WTC11 (cell line): ENCODE results near the gene SLC35E3. TPM values are rescaled to one million over a fixed set of nuclear protein-coding genes. Genes with fewer than 3 reads are reported as not detected.
A peak's percentile ranks its signal among the peaks of the same experiment; 100 is the strongest.

Experiments used
- ATAC-seq: fragments of 200-7000 bp; cut with Tn5 transposase; 2 replicates; pipeline ENCODE4 v1.10.0; 2021; ENCODE audit warnings: mild to moderate bottlenecking, moderate library complexity
- CTCF ChIA-PET: fragments of 300-600 bp; sonication (Branson Sonifier 250); formaldehyde crosslinking; loops from one replicate; lab custom pipeline; 2021; ENCODE audit warnings: antibody characterized with exemption; lab: Charles Lee
- POLR2A ChIA-PET: fragments of 350-600 bp; sonication (Branson Sonifier 250); formaldehyde crosslinking; loops from one replicate; lab custom pipeline; 2021; ENCODE audit warnings: antibody characterized with exemption; lab: Charles Lee
- DNase-seq: peaks from one replicate; pipeline ENCODE4 v3.0.0; 2021; ENCODE audit warnings: low spot score
- H3K27ac Mint-ChIP-seq: 2 replicates; pipeline ENCODE4 v1.8.0; 2021; ENCODE audit warnings: mixed read lengths
- H3K27me3 Mint-ChIP-seq: 2 replicates; pipeline ENCODE4 v1.8.0; 2021; ENCODE audit warnings: low read depth, mild to moderate bottlenecking, moderate library complexity, mixed read lengths
- H3K36me3 Mint-ChIP-seq: 2 replicates; pipeline ENCODE4 v1.8.0; 2021; ENCODE audit warnings: mixed read lengths
- H3K4me1 Mint-ChIP-seq: 2 replicates; pipeline ENCODE4 v1.8.0; 2022; ENCODE audit warnings: mixed read lengths
- H3K4me3 Mint-ChIP-seq: 2 replicates; pipeline ENCODE4 v1.8.0; 2021; ENCODE audit warnings: mild to moderate bottlenecking, moderate library complexity, mixed read lengths
- H3K9me3 Mint-ChIP-seq: 2 replicates; pipeline ENCODE4 v1.8.0; 2021; ENCODE audit warnings: mixed read lengths
- ARID4B ChIP-seq: sonication (generic); formaldehyde crosslinking; IDR thresholded peaks from 2 replicates; pipeline ENCODE4 v1.8.0; 2023; ENCODE audit warnings: missing genetic modification reagents, mild to moderate bottlenecking, borderline replicate concordance
- E2F4 ChIP-seq: sonication (generic); formaldehyde crosslinking; IDR thresholded peaks from 2 replicates; pipeline ENCODE4 v1.8.1; 2022; ENCODE audit warnings: low read depth, mild to moderate bottlenecking, moderate library complexity, missing genetic modification reagents, borderline replicate concordance
- ERG ChIP-seq: fragments of 250-450 bp; sonication (Bioruptor Pico); IDR thresholded peaks from 2 replicates; pipeline ENCODE4 v1.8.0; 2021; ENCODE audit warnings: mild to moderate bottlenecking
- ESRRA ChIP-seq: sonication (generic); formaldehyde crosslinking; IDR thresholded peaks from 2 replicates; pipeline ENCODE4 v1.8.1; 2022; ENCODE audit warnings: mild to moderate bottlenecking, missing genetic modification reagents, borderline replicate concordance
- FOXJ3 ChIP-seq: sonication (generic); formaldehyde crosslinking; IDR thresholded peaks from 2 replicates; pipeline ENCODE4 v1.9.0; 2021; ENCODE audit warnings: missing genetic modification reagents, mild to moderate bottlenecking, borderline replicate concordance
- GABPB1 ChIP-seq: sonication (generic); formaldehyde crosslinking; IDR thresholded peaks from 2 replicates; pipeline ENCODE4 v1.8.1; 2023; ENCODE audit warnings: mild to moderate bottlenecking, missing genetic modification reagents
- IRF1 ChIP-seq: sonication (generic); formaldehyde crosslinking; IDR thresholded peaks from 2 replicates; pipeline ENCODE4 v1.8.0; 2023; ENCODE audit warnings: missing genetic modification reagents
- IRF2 ChIP-seq: sonication (generic); formaldehyde crosslinking; IDR thresholded peaks from 2 replicates; pipeline ENCODE4 v1.8.0; 2022; ENCODE audit warnings: low read depth, missing genetic modification reagents, borderline replicate concordance
- KAT7 ChIP-seq: sonication (generic); formaldehyde crosslinking; IDR thresholded peaks from 2 replicates; pipeline ENCODE4 v1.8.1; 2023; ENCODE audit warnings: missing genetic modification reagents, mild to moderate bottlenecking, borderline replicate concordance
- NFE2L1 ChIP-seq: sonication (generic); formaldehyde crosslinking; IDR thresholded peaks from 2 replicates; pipeline ENCODE4 v1.8.1; 2023; ENCODE audit warnings: missing genetic modification reagents
- NFYB ChIP-seq: sonication (generic); formaldehyde crosslinking; conservative IDR thresholded peaks from 2 replicates; pipeline ENCODE4 v1.8.0; 2022; ENCODE audit warnings: low read depth, missing genetic modification reagents
- PRRX2 ChIP-seq: fragments of 250-450 bp; sonication (Bioruptor Pico); IDR thresholded peaks from 2 replicates; pipeline ENCODE4 v1.8.0; 2021; ENCODE audit warnings: mild to moderate bottlenecking
- STAT6 ChIP-seq: sonication (generic); formaldehyde crosslinking; conservative IDR thresholded peaks from 2 replicates; pipeline ENCODE4 v1.8.1; 2023; ENCODE audit warnings: mild to moderate bottlenecking, low read depth, missing genetic modification reagents, moderate library complexity
- TEAD4 ChIP-seq: sonication (generic); formaldehyde crosslinking; IDR thresholded peaks from 2 replicates; pipeline ENCODE4 v1.8.0; 2022; ENCODE audit warnings: mild to moderate bottlenecking, missing genetic modification reagents
- ZBTB21 ChIP-seq: sonication (generic); formaldehyde crosslinking; IDR thresholded peaks from 2 replicates; pipeline ENCODE4 v1.8.1; 2023; ENCODE audit warnings: mild to moderate bottlenecking, missing genetic modification reagents, borderline replicate concordance
- ZNF138 ChIP-seq: sonication (generic); formaldehyde crosslinking; conservative IDR thresholded peaks from 2 replicates; pipeline ENCODE4 v1.8.1; 2022; ENCODE audit warnings: mild to moderate bottlenecking, moderate library complexity, missing genetic modification reagents
- ZNF219 ChIP-seq: sonication (generic); formaldehyde crosslinking; IDR thresholded peaks from 2 replicates; pipeline ENCODE4 v1.8.0; 2023; ENCODE audit warnings: missing genetic modification reagents, mild to moderate bottlenecking, borderline replicate concordance
- ZNF671 ChIP-seq: fragments of 250-450 bp; sonication (Bioruptor Pico); IDR thresholded peaks from 2 replicates; pipeline ENCODE4 v1.8.0; 2021; ENCODE audit warnings: mild to moderate bottlenecking
- total RNA-seq: library from RNA; stranded (reverse); gene quantifications from 3 replicates; pipeline ENCODE4 v1.2.3, GENCODE V29; 2021

The SLC35E3 gene
- total RNA-seq, 1 experiment from 2014 or later, result 11.3 TPM

- Mint-ChIP-seq H3K27me3 (no peaks in the 10 kb centered on the region), H3K9me3 (no peaks in the 10 kb centered on the region), H3K27ac (peak overlapping the region; percentile 50; the same call in 1 of the 2 replicates), H3K4me1 (peaks cover 11% of the 10 kb centered on the region), H3K36me3 (peaks cover 74% of the 10 kb centered on the region), H3K4me3 (no peak overlapping the region)
- DNase-seq (no peak), ATAC-seq (no peak)
- TF ChIP-seq E2F4 (no peak), ERG (CRISPR knock-in tag) (no peak), ESRRA (CRISPR knock-in tag) (no peak), ZNF138 (CRISPR knock-in tag) (no peak), STAT6 (no peak), KAT7 (no peak), FOXJ3 (CRISPR knock-in tag) (no peak), IRF1 (CRISPR knock-in tag) (no peak), GABPB1 (CRISPR knock-in tag) (no peak), NFE2L1 (CRISPR knock-in tag) (no peak), PRRX2 (CRISPR knock-in tag) (no peak), NFYB (no peak), ZBTB21 (no peak), ZNF219 (no peak), TEAD4 (no peak), IRF2 (CRISPR knock-in tag) (no peak), ZNF671 (CRISPR knock-in tag) (no peak), ARID4B (CRISPR knock-in tag) (no peak)
- POLR2A ChIA-PET, result interaction anchor here (0.6 kb wide), 1 partner anchor 494 kb away, joined by 4 read pairs; no protein-coding TSS in a partner anchor
- CTCF ChIA-PET, result interaction anchor here (0.6 to 1.5 kb wide), 3 partner anchors 16 to 516 kb away, joined by 3 to 5 read pairs (median 3); no protein-coding TSS in a partner anchor
Observed at GRCh38 chr12:68814490-68815231, 68.7 kb downstream of the SLC35E3 start.
